WERI-Rb-1 (cell line): ENCODE data around the gene BUD23.
A peak's percentile ranks its signal among the peaks of the same experiment; 100 is the strongest.

Experiments used
- DNase-seq: peaks from one replicate; pipeline ENCODE4 v3.0.0-alpha.2; 2020
- H3K27ac ChIP-seq: fragments of 250-450 bp; sonication (Bioruptor Pico); 2 replicates; pipeline ENCODE4 v1.5.1; 2020; ENCODE audit warnings: mild to moderate bottlenecking, moderate library complexity
- H3K27me3 ChIP-seq: fragments of 250-450 bp; sonication (Bioruptor Pico); 2 replicates; pipeline ENCODE4 v1.5.1; 2021; ENCODE audit warnings: mild to moderate bottlenecking, low read depth, moderate library complexity; ENCODE audit not compliant: insufficient read depth, severe bottlenecking
- H3K36me3 ChIP-seq: fragments of 250-450 bp; sonication (Bioruptor Pico); 2 replicates; pipeline ENCODE4 v1.5.1; 2020; ENCODE audit warnings: mild to moderate bottlenecking, moderate library complexity
- H3K4me3 ChIP-seq: 2 replicates; pipeline ENCODE4 v1.5.1; 2011; ENCODE audit warnings: low read depth, mild to moderate bottlenecking, control low read depth, low read length
- H3K9me3 ChIP-seq: fragments of 250-450 bp; sonication (Bioruptor Pico); 2 replicates; pipeline ENCODE4 v1.5.1; 2021; ENCODE audit warnings: mild to moderate bottlenecking, moderate library complexity; ENCODE audit not compliant: severe bottlenecking
- CTCF ChIP-seq: IDR thresholded peaks from 2 replicates; pipeline ENCODE4 v1.5.1; 2011; ENCODE audit warnings: low read depth, mild to moderate bottlenecking, control low read depth, inconsistent platforms, low read length

The BUD23 gene

GRCh38 chr7:73703757-73704639 lies 20.6 kb downstream of the BUD23 start:
- Histone ChIP-seq H3K27ac (peak overlapping the region; percentile 81), H3K9me3 (no peaks in the 10 kb centered on the region), H3K36me3 (peaks cover 54% of the 10 kb centered on the region), H3K27me3 (no peaks in the 10 kb centered on the region), H3K4me3 (no peak overlapping the region)
- no peak for TF ChIP-seq CTCF
- peak; percentile 67 for DNase-seq

GRCh38 chr7:73704640-73705550 lies 21.5 kb downstream of the BUD23 start:
- DNase-seq = peak; percentile 86
- H3K36me3 ChIP-seq = peaks cover 46% of the 10 kb centered on the region
- H3K4me3 ChIP-seq = no peak overlapping the region
- no peaks in the 10 kb centered on the region for H3K27me3 ChIP-seq
- no peak for TF ChIP-seq CTCF
- H3K9me3 ChIP-seq = no peaks in the 10 kb centered on the region
- peak overlapping the region; percentile 81 for H3K27ac ChIP-seq

GRCh38 chr7:73705551-73705920 lies 22.1 kb downstream of the BUD23 start:
- Histone ChIP-seq H3K27ac (peak overlapping the region; percentile 81), H3K36me3 (peaks cover 41% of the 10 kb centered on the region), H3K27me3 (no peaks in the 10 kb centered on the region), H3K9me3 (no peaks in the 10 kb centered on the region), H3K4me3 (no peak overlapping the region)
- no peak for TF ChIP-seq CTCF
- no peak for DNase-seq

- DNase-seq = no peak
- Histone ChIP-seq H3K9me3 (no peaks in the 10 kb centered on the region), H3K27ac (peak overlapping the region; percentile 81), H3K27me3 (no peaks in the 10 kb centered on the region), H3K36me3 (peaks cover 35% of the 10 kb centered on the region), H3K4me3 (no peak overlapping the region)
- no peak for TF ChIP-seq CTCF
These were observed 23.0 kb downstream of the BUD23 start for GRCh38 chr7:73706126-73707044.

GRCh38 chr7:73707045-73707631 lies 23.7 kb downstream of the BUD23 start:
- H3K36me3 ChIP-seq = peaks cover 29% of the 10 kb centered on the region
- peak; percentile 93 for DNase-seq
- H3K4me3 ChIP-seq = no peak overlapping the region
- H3K27me3 ChIP-seq = no peaks in the 10 kb centered on the region
- TF ChIP-seq CTCF = no peak
- no peaks in the 10 kb centered on the region for H3K9me3 ChIP-seq
- peak overlapping the region; percentile 81 for H3K27ac ChIP-seq
